A673 (cell line): ENCODE measurements around the gene SAMHD1. TPM values are rescaled to one million over a fixed set of nuclear protein-coding genes. Genes with fewer than 3 reads are reported as not detected.

Experiments
- BruUV-seq: library from RNA; stranded (reverse); fragments of 400-500 nt; replicated peaks from 2 replicates; lab custom pipeline; 2021; lab: Mats Ljungman, UMichigan
- CTCF ChIA-PET: fragments of 300-600 bp; sonication (Branson Sonifier 250); formaldehyde crosslinking; loops from one replicate; lab custom pipeline; 2022; ENCODE audit warnings: antibody characterized with exemption; lab: Charles Lee
- POLR2A ChIA-PET: fragments of 300-600 bp; sonication (Branson Sonifier 250); formaldehyde crosslinking; loops from one replicate; lab custom pipeline; 2022; ENCODE audit warnings: antibody characterized with exemption; ENCODE audit not compliant: low non-redundant PET; lab: Charles Lee
- DNase-seq: peaks from one replicate; pipeline ENCODE4 v3.0.0-alpha.2; 2015; ENCODE audit warnings: low spot score
- H3K27ac ChIP-seq: fragments of 200-600 bp; sonication (generic); 2 replicates; pipeline ENCODE4 v1.5.1; 2016; ENCODE audit warnings: mixed run types, low read depth, mild to moderate bottlenecking, mixed read lengths, antibody characterized with exemption, low read length; ENCODE audit not compliant: poor library complexity, severe bottlenecking
- H3K27me3 ChIP-seq: fragments of 200-600 bp; sonication (generic); replicated peaks from 2 replicates; pipeline ENCODE4 v1.6.1; 2017; ENCODE audit warnings: mixed run types, low read depth, mild to moderate bottlenecking, mixed read lengths, antibody characterized with exemption, low read length; ENCODE audit not compliant: insufficient read depth, poor library complexity
- H3K36me3 ChIP-seq: fragments of 200-600 bp; sonication (generic); 2 replicates; pipeline ENCODE4 v1.6.1; 2016; ENCODE audit warnings: mixed run types, mild to moderate bottlenecking, mixed read lengths, antibody characterized with exemption, low read length; ENCODE audit not compliant: insufficient read depth, poor library complexity, severe bottlenecking
- H3K4me1 ChIP-seq: fragments of 200-600 bp; sonication (generic); 2 replicates; pipeline ENCODE4 v1.6.1; 2017; ENCODE audit warnings: mixed run types, mild to moderate bottlenecking, mixed read lengths, antibody characterized with exemption, low read length; ENCODE audit not compliant: insufficient read depth, poor library complexity, severe bottlenecking
- H3K4me3 ChIP-seq: fragments of 200-600 bp; sonication (generic); 2 replicates; pipeline ENCODE4 v1.5.1; 2016; ENCODE audit warnings: low read depth, mixed run types, mild to moderate bottlenecking, mixed read lengths, low read length; ENCODE audit not compliant: poor library complexity, severe bottlenecking
- H3K9me3 ChIP-seq: fragments of 200-600 bp; sonication (generic); 2 replicates; pipeline ENCODE4 v1.6.1; 2016; ENCODE audit warnings: mixed run types, low read depth, mild to moderate bottlenecking, mixed read lengths, antibody characterized with exemption, low read length; ENCODE audit not compliant: poor library complexity, severe bottlenecking
- CTCF ChIP-seq: fragments of 300-800, 200-600 bp; sonication (generic); conservative IDR thresholded peaks from 2 replicates; pipeline ENCODE4 v1.5.1; 2017; ENCODE audit warnings: low read depth, mild to moderate bottlenecking, antibody characterized with exemption, low read length, moderate library complexity, mixed read lengths
- EZH2 ChIP-seq: fragments of 200-600 bp; sonication (generic); IDR thresholded peaks from 2 replicates; pipeline ENCODE4 v1.6.1; 2017; ENCODE audit warnings: borderline replicate concordance, low read depth, mild to moderate bottlenecking, mixed read lengths, antibody characterized with exemption, low read length; ENCODE audit not compliant: poor library complexity, severe bottlenecking
- intact Hi-C: fragments of 100-400 bp; cut with micrococcal nuclease; formaldehyde crosslinking; loops from one replicate; pipeline ENCODE4 v1.10.0; 2022; ENCODE audit not compliant: unreplicated experiment
- total RNA-seq: library from RNA; stranded (reverse); gene quantifications from 2 replicates; pipeline ENCODE4 v1.2.3, GENCODE V29; 2021

Gene SAMHD1
- total RNA-seq, 1 experiment from 2014 or later, result 10.9 TPM

- no peak overlapping the region for H3K4me3 ChIP-seq
- no TSS peak for BruUV-seq
- H3K27ac ChIP-seq, result no peak overlapping the region
- ChIA-PET POLR2A (no interaction called here), CTCF (no interaction called here)
- intact Hi-C loops, result no loop called here
- TF ChIP-seq EZH2 (no peak), CTCF (no peak)
- no peaks in the 10 kb centered on the region for H3K9me3 ChIP-seq
- H3K36me3 ChIP-seq, result no peaks in the 10 kb centered on the region
- H3K4me1 ChIP-seq, result peaks cover 5% of the 10 kb centered on the region
- DNase-seq, result no peak
- no peaks in the 10 kb centered on the region for H3K27me3 ChIP-seq
Measured at GRCh38 chr20:36891211-36891610, 60.3 kb downstream of the SAMHD1 start.

GRCh38 chr20:36890586-36890985 lies 60.9 kb downstream of the SAMHD1 start:
- TF ChIP-seq CTCF (no peak), EZH2 (no peak)
- peaks cover 5% of the 10 kb centered on the region for H3K4me1 ChIP-seq
- no peaks in the 10 kb centered on the region for H3K27me3 ChIP-seq
- no peaks in the 10 kb centered on the region for H3K9me3 ChIP-seq
- BruUV-seq, result no TSS peak
- POLR2A ChIA-PET, result no interaction called here
- intact Hi-C loops, result no loop called here
- CTCF ChIA-PET, result no interaction called here
- no peaks in the 10 kb centered on the region for H3K36me3 ChIP-seq
- no peak for DNase-seq
- H3K27ac ChIP-seq, result no peak overlapping the region
- H3K4me3 ChIP-seq, result no peak overlapping the region

GRCh38 chr20:36888880-36889516 lies 62.5 kb downstream of the SAMHD1 start:
- no peak for DNase-seq
- Histone ChIP-seq H3K9me3 (no peaks in the 10 kb centered on the region), H3K27me3 (no peaks in the 10 kb centered on the region), H3K27ac (no peak overlapping the region), H3K4me3 (no peak overlapping the region), H3K36me3 (no peaks in the 10 kb centered on the region), H3K4me1 (peaks cover 5% of the 10 kb centered on the region)
- POLR2A ChIA-PET, result no interaction called here
- CTCF ChIA-PET, result no interaction called here
- intact Hi-C loops, result loop anchor here (10.0 kb wide), 1 partner anchor 674 kb away; no protein-coding TSS in a partner anchor
- TF ChIP-seq EZH2 (no peak), CTCF (no peak)
- no TSS peak for BruUV-seq
